ENCODE results near the gene CLSTN2.

The CLSTN2 gene

GRCh38 chr3:140563206-140563760, 628.3 kb downstream of the CLSTN2 start:
- Histone ChIP-seq H3K27ac (ENCODE audit: low read length) (no peak overlapping the region), H3K9me3 (ENCODE audit: control insufficient read depth, insufficient read depth, low read length) (no peaks in the 10 kb centered on the region), H3K4me1 (ENCODE audit: control insufficient read depth, insufficient read depth, low read length) (no peaks in the 10 kb centered on the region), H3K27me3 (ENCODE audit: control insufficient read depth, insufficient read depth, low read length) (no peaks in the 10 kb centered on the region), H3K4me3 (ENCODE audit: low read length) (no peak overlapping the region), H3K36me3 (ENCODE audit: control insufficient read depth, insufficient read depth, low read length) (no peaks in the 10 kb centered on the region)
- no peak for DNase-seq (ENCODE audit: low read depth, low spot score)
- WGBS (ENCODE audit: insufficient coverage, insufficient read length): no CpG with 5 or more reads among the region's 7 CpGs

GRCh38 chr3:140568131-140568530, 633.1 kb downstream of the CLSTN2 start:
- no peak overlapping the region for H3K4me3 ChIP-seq (ENCODE audit: low read length)
- no peak overlapping the region for H3K27ac ChIP-seq (ENCODE audit: low read length)
- no peaks in the 10 kb centered on the region for H3K36me3 ChIP-seq (ENCODE audit: control insufficient read depth, insufficient read depth, low read length)
- no peaks in the 10 kb centered on the region for H3K4me1 ChIP-seq (ENCODE audit: control insufficient read depth, insufficient read depth, low read length)
- WGBS (ENCODE audit: insufficient coverage, insufficient read length): no CpG with 5 or more reads among the region's 2 CpGs
- no peak for DNase-seq (ENCODE audit: low read depth, low spot score)
- no peaks in the 10 kb centered on the region for H3K9me3 ChIP-seq (ENCODE audit: control insufficient read depth, insufficient read depth, low read length)
- H3K27me3 ChIP-seq (ENCODE audit: control insufficient read depth, insufficient read depth, low read length): no peaks in the 10 kb centered on the region

GRCh38 chr3:140568842-140569520, 634.0 kb downstream of the CLSTN2 start:
- Histone ChIP-seq H3K27me3 (ENCODE audit: control insufficient read depth, insufficient read depth, low read length) (no peaks in the 10 kb centered on the region), H3K27ac (ENCODE audit: low read length) (no peak overlapping the region), H3K9me3 (ENCODE audit: control insufficient read depth, insufficient read depth, low read length) (no peaks in the 10 kb centered on the region), H3K4me1 (ENCODE audit: control insufficient read depth, insufficient read depth, low read length) (no peaks in the 10 kb centered on the region), H3K36me3 (ENCODE audit: control insufficient read depth, insufficient read depth, low read length) (no peaks in the 10 kb centered on the region), H3K4me3 (ENCODE audit: low read length) (no peak overlapping the region)
- no peak for DNase-seq (ENCODE audit: low read depth, low spot score)
- WGBS (ENCODE audit: insufficient coverage, insufficient read length): no CpG with 5 or more reads among the region's 3 CpGs

- WGBS (ENCODE audit: insufficient coverage, insufficient read length): no CpG with 5 or more reads among the region's 3 CpGs
- no peak for DNase-seq (ENCODE audit: low read depth, low spot score)
These were observed 635.6 kb downstream of the CLSTN2 start for GRCh38 chr3:140570602-140571001.

GRCh38 chr3:140571836-140572235, 636.9 kb downstream of the CLSTN2 start:
- H3K4me3 ChIP-seq (ENCODE audit: low read length): no peak overlapping the region
- no peak overlapping the region for H3K27ac ChIP-seq (ENCODE audit: low read length)
- no peak for DNase-seq (ENCODE audit: low read depth, low spot score)
- H3K9me3 ChIP-seq (ENCODE audit: control insufficient read depth, insufficient read depth, low read length): no peaks in the 10 kb centered on the region
- H3K27me3 ChIP-seq (ENCODE audit: control insufficient read depth, insufficient read depth, low read length): no peaks in the 10 kb centered on the region
- H3K36me3 ChIP-seq (ENCODE audit: control insufficient read depth, insufficient read depth, low read length): no peaks in the 10 kb centered on the region
- H3K4me1 ChIP-seq (ENCODE audit: control insufficient read depth, insufficient read depth, low read length): no peaks in the 10 kb centered on the region
- no CpG with 5 or more reads among the region's 1 CpG for WGBS (ENCODE audit: insufficient coverage, insufficient read length)

More at GRCh38 chr3:140570602-140571001, 635.6 kb downstream of the CLSTN2 start:
- Histone ChIP-seq H3K27me3 (ENCODE audit: control insufficient read depth, insufficient read depth, low read length) (no peaks in the 10 kb centered on the region), H3K36me3 (ENCODE audit: control insufficient read depth, insufficient read depth, low read length) (no peaks in the 10 kb centered on the region), H3K27ac (ENCODE audit: low read length) (no peak overlapping the region), H3K4me3 (ENCODE audit: low read length) (no peak overlapping the region), H3K9me3 (ENCODE audit: control insufficient read depth, insufficient read depth, low read length) (no peaks in the 10 kb centered on the region), H3K4me1 (ENCODE audit: control insufficient read depth, insufficient read depth, low read length) (no peaks in the 10 kb centered on the region)

- Histone ChIP-seq H3K4me1 (ENCODE audit: control insufficient read depth, insufficient read depth, low read length) (no peaks in the 10 kb centered on the region), H3K27ac (ENCODE audit: low read length) (no peak overlapping the region), H3K36me3 (ENCODE audit: control insufficient read depth, insufficient read depth, low read length) (no peaks in the 10 kb centered on the region), H3K9me3 (ENCODE audit: control insufficient read depth, insufficient read depth, low read length) (no peaks in the 10 kb centered on the region), H3K27me3 (ENCODE audit: control insufficient read depth, insufficient read depth, low read length) (no peaks in the 10 kb centered on the region), H3K4me3 (ENCODE audit: low read length) (no peak overlapping the region)
- no peak for DNase-seq (ENCODE audit: low read depth, low spot score)
- no CpG with 5 or more reads among the region's 1 CpG for WGBS (ENCODE audit: insufficient coverage, insufficient read length)
These were observed 637.3 kb downstream of the CLSTN2 start for GRCh38 chr3:140572334-140572733.

GRCh38 chr3:140573011-140573410, 638.0 kb downstream of the CLSTN2 start:
- Histone ChIP-seq H3K9me3 (ENCODE audit: control insufficient read depth, insufficient read depth, low read length) (no peaks in the 10 kb centered on the region), H3K4me3 (ENCODE audit: low read length) (no peak overlapping the region), H3K27ac (ENCODE audit: low read length) (no peak overlapping the region), H3K27me3 (ENCODE audit: control insufficient read depth, insufficient read depth, low read length) (no peaks in the 10 kb centered on the region), H3K36me3 (ENCODE audit: control insufficient read depth, insufficient read depth, low read length) (no peaks in the 10 kb centered on the region), H3K4me1 (ENCODE audit: control insufficient read depth, insufficient read depth, low read length) (no peaks in the 10 kb centered on the region)
- no CpG with 5 or more reads among the region's 3 CpGs for WGBS (ENCODE audit: insufficient coverage, insufficient read length)
- DNase-seq (ENCODE audit: low read depth, low spot score): no peak

GRCh38 chr3:140574375-140574774, 639.4 kb downstream of the CLSTN2 start:
- Histone ChIP-seq H3K36me3 (ENCODE audit: control insufficient read depth, insufficient read depth, low read length) (no peaks in the 10 kb centered on the region), H3K27ac (ENCODE audit: low read length) (no peak overlapping the region)
- DNase-seq (ENCODE audit: low read depth, low spot score): no peak

GRCh38 chr3:140576449-140576848, 641.5 kb downstream of the CLSTN2 start:
- no CpG with 5 or more reads among the region's 5 CpGs for WGBS (ENCODE audit: insufficient coverage, insufficient read length)
- H3K36me3 ChIP-seq (ENCODE audit: control insufficient read depth, insufficient read depth, low read length): no peaks in the 10 kb centered on the region
- H3K27ac ChIP-seq (ENCODE audit: low read length): no peak overlapping the region
- no peaks in the 10 kb centered on the region for H3K9me3 ChIP-seq (ENCODE audit: control insufficient read depth, insufficient read depth, low read length)
- no peak overlapping the region for H3K4me3 ChIP-seq (ENCODE audit: low read length)
- DNase-seq (ENCODE audit: low read depth, low spot score): no peak
- H3K4me1 ChIP-seq (ENCODE audit: control insufficient read depth, insufficient read depth, low read length): no peaks in the 10 kb centered on the region
- H3K27me3 ChIP-seq (ENCODE audit: control insufficient read depth, insufficient read depth, low read length): no peaks in the 10 kb centered on the region

More at GRCh38 chr3:140574375-140574774, 639.4 kb downstream of the CLSTN2 start:
- Histone ChIP-seq H3K9me3 (ENCODE audit: control insufficient read depth, insufficient read depth, low read length) (no peaks in the 10 kb centered on the region), H3K4me3 (ENCODE audit: low read length) (no peak overlapping the region), H3K27me3 (ENCODE audit: control insufficient read depth, insufficient read depth, low read length) (no peaks in the 10 kb centered on the region), H3K4me1 (ENCODE audit: control insufficient read depth, insufficient read depth, low read length) (no peaks in the 10 kb centered on the region)
- no CpG with 5 or more reads among the region's 5 CpGs for WGBS (ENCODE audit: insufficient coverage, insufficient read length)

- no peaks in the 10 kb centered on the region for H3K4me1 ChIP-seq (ENCODE audit: control insufficient read depth, insufficient read depth, low read length)
- H3K27ac ChIP-seq (ENCODE audit: low read length): no peak overlapping the region
- H3K27me3 ChIP-seq (ENCODE audit: control insufficient read depth, insufficient read depth, low read length): no peaks in the 10 kb centered on the region; the same call in 1 of the 2 replicates
- no peak for DNase-seq (ENCODE audit: low read depth, low spot score)
- no CpG with 5 or more reads among the region's 4 CpGs for WGBS (ENCODE audit: insufficient coverage, insufficient read length)
- no peaks in the 10 kb centered on the region for H3K36me3 ChIP-seq (ENCODE audit: control insufficient read depth, insufficient read depth, low read length)
- H3K9me3 ChIP-seq (ENCODE audit: control insufficient read depth, insufficient read depth, low read length): no peaks in the 10 kb centered on the region
- no peak overlapping the region for H3K4me3 ChIP-seq (ENCODE audit: low read length)
These were observed 642.9 kb downstream of the CLSTN2 start for GRCh38 chr3:140577911-140578310.

- Histone ChIP-seq H3K4me3 (ENCODE audit: low read length) (no peak overlapping the region), H3K9me3 (ENCODE audit: control insufficient read depth, insufficient read depth, low read length) (no peaks in the 10 kb centered on the region), H3K36me3 (ENCODE audit: control insufficient read depth, insufficient read depth, low read length) (no peaks in the 10 kb centered on the region), H3K27me3 (ENCODE audit: control insufficient read depth, insufficient read depth, low read length) (no peaks in the 10 kb centered on the region; the same call in 1 of the 2 replicates), H3K27ac (ENCODE audit: low read length) (no peak overlapping the region), H3K4me1 (ENCODE audit: control insufficient read depth, insufficient read depth, low read length) (no peaks in the 10 kb centered on the region)
- no peak for DNase-seq (ENCODE audit: low read depth, low spot score)
These were observed 644.3 kb downstream of the CLSTN2 start for GRCh38 chr3:140579260-140579659.

All from iPS DF 6.9 (cell line).